Right forelimb (tissue), 1 donor: Measurements from ENCODE around the gene ITPRID1.

Source experiments
- DNase-seq: peaks from one replicate; pipeline ENCODE4 v3.0.0-alpha.2; 2018

Gene ITPRID1

GRCh38 chr7:31642681-31643115, 128.8 kb downstream of the ITPRID1 start:
- no peak for DNase-seq

GRCh38 chr7:31646942-31647341, 133.1 kb downstream of the ITPRID1 start:
- no peak for DNase-seq

GRCh38 chr7:31647511-31647910, 133.6 kb downstream of the ITPRID1 start:
- no peak for DNase-seq

DNA sequence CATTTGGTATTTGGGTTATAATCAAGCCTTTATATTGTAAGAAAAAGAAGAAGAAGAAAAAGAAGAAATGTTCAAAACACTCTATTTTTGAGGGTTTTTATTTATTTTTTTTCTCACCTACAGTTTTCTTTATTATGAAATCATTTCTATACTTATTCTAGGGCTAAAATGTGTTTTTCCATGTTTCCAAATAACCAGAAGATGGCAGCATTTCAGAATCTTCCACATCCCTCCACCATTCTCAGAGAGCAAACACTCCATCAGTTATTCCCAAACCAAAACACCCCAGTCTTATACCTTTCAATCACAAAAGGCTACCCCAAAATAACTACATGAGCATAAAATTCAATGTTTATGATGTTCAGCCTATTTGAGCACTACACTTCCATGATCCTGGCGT, 134.4 kb downstream of the ITPRID1 start:
- no peak for DNase-seq

- no peak for DNase-seq
Observed at GRCh38 chr7:31648880-31649279, 135.0 kb downstream of the ITPRID1 start.

DNA sequence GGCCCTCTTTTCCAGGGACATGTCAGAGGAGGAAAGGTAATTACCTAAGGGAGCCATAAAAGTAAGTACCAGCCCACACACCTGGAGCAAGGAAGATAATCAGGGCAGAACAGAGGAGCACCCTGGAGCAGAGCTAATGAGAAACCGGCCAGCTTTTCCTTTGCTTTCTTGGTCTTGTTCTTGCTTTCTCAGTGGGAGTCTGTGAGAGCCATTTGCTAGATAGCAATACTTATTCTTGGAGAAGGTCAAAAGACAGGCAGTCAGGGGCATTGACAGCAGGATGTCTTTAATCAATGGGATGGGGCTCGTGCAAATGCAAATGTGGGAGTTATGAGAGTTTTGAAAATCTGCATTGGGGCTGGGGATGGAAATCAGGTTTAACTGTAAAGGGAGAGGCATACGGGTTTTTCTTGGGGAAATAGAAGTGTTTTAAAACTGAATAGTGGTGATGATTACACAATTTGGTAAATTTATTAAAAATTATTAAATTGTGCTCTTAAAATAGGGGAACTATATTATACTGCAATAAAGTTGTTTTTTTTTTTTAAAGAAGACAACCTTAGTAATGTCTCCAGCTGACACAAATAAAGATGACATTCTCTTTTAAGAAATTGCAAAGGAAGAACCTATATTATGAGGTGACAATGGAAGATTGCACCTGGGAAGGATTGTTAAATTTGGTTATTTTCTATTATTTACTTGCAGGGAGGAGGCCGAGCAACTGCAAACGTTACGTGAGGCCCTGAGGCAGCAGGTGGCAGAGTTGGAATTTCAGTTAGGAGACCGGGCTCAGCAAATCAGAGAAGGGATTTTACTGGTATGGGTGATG, 137.6 kb downstream of the ITPRID1 start:
- DNase-seq = no peak

DNA sequence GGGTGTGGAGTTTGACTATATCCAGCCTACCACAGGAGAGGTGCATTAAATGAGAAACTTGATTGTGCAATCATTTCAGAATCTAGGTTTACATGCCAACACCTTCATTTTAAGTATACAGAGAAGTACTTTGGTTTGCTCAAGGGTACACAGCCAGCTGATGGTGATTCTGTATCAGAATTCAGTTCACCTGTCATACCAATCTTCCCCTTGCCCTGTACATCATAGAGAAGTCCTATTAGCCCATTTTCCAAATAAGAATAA, 138.1 kb downstream of the ITPRID1 start:
- DNase-seq = no peak

DNA sequence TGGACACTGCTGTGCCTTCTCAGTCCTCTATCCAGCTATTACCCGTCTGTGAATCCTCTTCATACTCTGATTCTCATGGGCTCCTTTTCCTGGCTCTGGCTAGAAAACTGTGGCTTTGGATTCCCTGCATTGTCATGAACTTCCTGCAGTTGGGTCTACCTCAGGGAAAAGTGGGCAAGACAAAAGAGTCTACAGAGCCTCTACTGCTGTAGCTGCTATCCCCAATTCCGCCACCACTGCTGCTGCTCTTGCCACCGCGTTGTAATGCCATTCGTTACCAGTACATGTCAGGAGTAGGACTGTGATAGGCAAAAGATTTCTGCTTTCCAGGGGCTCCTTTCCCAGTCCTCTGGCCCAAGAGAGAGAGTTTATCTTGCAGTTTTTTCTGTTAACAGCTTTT, 149.2 kb downstream of the ITPRID1 start:
- no peak for DNase-seq

- DNase-seq = no peak
Observed at GRCh38 chr7:31664890-31665289, 151.0 kb downstream of the ITPRID1 start.

- DNase-seq = no peak
Observed at GRCh38 chr7:31665546-31665945, 151.7 kb downstream of the ITPRID1 start.

DNA sequence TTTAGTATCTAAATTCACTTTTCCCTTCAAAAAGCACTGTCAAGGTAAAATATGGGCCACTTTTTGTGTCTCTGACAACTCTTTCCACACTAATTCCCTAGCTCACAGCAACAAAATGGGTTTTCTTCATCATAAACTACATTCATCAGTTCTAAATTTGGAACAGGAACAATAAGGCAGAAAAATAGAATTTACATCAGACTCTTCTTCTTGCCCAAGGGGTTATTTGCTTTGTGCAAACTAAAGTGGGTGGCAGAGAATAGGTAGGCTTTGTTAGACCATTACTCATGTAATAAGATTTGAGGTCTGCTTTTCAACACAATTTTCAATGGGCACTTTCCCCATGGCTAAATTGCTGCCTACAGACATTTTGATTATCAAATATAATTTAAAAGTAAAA, 155.6 kb downstream of the ITPRID1 start:
- DNase-seq = no peak

GRCh38 chr7:31679574-31680305, 165.8 kb downstream of the ITPRID1 start:
- no peak for DNase-seq

- no peak for DNase-seq
Observed at GRCh38 chr7:31683445-31684225, 169.7 kb downstream of the ITPRID1 start.

DNA sequence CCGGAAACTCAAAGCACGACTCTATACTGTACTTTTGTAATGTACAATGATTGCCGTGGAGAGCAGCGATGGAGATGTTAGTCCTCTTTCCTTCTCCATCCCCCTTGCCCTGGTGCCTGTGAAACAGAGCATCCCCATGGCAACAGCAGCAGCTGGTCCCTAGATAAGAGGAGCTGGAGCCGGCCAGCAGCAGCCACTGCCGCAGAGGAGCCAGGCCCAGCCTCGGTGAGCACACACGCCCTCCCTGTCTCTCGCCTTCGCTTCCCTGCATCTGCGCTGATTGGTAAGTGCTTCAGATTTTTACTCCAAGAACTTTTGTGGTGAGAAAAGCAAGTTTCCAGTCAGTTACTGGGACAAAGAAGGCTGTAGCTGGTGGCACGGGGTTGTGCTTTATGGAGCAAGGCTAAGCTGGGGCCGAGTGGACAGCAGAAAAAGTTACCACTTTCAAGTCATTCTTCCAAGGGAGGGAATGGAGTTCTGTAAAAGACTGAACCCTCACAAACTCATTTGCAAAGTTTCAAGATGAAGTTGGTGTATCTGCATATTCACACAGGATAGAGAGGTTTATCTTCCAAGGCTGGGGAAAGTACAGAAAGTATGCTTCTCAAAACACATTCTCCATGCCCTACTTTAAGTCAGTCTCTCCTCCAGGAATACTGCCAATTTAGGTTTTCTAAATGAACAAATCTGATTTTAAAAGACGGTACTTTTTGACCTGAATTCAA, 173.3 kb downstream of the ITPRID1 start, which contains the start of gene PPP1R17:
TSS of gene PPP1R17 (plus strand) at position 192 of the 725 bp plus-strand sequence. CDS start 5,227 bp downstream, outside the sequence.
- DNase-seq = no peak

- no peak for DNase-seq
Observed at GRCh38 chr7:31688372-31688771, 174.5 kb downstream of the ITPRID1 start.

DNA sequence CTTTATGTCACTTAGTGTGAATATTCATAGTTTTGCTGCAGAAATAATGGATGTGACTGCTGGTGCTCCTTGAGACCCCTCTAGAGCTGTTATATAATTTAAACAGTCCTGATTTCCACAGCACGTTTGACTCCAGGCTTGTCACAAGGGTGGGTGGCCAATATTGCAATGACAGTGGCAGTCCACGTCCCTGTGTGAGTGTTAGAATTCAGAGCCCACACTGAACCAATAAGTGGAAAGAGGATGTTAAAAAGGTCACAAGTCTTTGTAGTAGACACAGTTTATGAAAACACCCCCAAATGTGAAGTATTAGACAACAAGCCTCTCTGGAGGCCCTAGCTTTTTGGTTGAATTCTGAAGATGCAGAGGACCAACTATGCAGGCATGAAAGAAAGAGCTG, 175.1 kb downstream of the ITPRID1 start:
- DNase-seq = no peak

GRCh38 chr7:31690935-31691334, 177.0 kb downstream of the ITPRID1 start:
- DNase-seq = no peak

DNA sequence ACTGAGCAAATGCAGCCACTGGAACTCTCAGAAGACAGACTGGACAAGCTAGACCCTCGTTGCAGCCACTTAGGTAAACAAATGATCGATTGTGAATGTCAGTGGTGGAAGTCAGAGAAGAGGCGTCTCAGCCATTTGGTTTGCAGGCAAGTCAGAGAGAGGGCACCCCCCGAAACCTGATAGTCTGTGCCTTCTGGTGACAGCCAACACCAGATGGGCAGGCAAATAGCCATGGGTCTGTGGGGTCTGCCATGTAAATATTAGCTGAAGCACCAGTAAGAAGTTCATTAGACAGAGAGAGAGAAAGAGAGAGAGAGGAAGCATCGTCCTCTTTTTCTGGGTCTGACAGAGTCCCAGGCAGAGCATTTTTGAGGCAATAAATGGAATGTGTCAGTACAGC, 178.6 kb downstream of the ITPRID1 start:
- DNase-seq = no peak

DNA sequence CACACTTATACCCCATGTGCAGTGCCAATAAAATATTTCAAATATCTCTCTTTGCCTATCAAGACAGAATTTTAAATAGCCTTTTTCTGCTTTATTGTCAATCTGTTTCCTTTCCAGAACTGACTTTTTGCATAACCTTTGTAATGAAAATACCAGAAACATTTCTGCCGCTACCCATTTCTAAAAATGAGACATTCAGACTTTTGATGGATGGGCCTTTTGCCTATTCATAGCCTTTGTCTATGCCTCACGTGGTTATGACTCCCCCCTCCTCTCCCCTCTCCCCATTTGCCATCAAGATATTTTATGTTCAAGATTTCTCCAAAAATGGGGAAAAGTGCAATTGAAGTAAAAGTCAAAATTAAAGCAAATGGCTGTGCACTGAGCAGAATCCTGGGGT, 179.0 kb downstream of the ITPRID1 start:
- DNase-seq = no peak

DNA sequence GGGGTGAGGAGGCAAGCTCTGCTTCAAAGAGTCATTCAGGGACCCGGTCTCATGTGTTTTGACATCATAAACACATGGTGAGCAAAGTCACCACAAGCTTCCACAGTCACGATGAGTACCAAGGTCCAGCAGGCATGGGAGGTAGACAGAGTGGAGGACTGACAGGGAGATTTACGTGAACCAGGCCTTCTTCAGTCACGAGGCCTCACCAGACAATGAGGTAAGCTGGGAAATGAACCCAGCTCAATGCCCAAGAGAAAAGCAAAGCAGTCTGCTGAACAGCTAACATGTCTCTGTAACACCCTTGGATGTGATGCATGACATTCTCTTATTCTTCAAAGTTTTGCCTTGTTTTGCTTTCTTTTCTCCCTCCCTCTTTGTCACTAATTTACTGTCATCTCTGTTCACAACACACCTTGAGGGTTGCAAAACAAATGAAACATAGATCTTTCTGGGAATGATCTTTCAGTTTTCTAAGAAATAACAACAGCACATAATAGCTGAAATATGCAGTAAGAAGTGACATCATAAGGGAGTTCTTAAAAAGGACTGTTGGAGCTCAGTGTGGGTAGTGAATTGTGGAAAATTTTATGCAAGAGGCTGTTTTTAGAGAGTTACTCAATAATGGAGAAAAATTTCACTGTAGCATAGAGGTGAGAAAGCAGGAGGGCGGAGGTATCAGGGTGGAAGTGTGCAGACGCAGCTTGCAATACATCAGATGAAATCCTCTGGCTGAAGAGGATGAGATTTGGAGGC, 182.1 kb downstream of the ITPRID1 start:
- no peak for DNase-seq

DNA sequence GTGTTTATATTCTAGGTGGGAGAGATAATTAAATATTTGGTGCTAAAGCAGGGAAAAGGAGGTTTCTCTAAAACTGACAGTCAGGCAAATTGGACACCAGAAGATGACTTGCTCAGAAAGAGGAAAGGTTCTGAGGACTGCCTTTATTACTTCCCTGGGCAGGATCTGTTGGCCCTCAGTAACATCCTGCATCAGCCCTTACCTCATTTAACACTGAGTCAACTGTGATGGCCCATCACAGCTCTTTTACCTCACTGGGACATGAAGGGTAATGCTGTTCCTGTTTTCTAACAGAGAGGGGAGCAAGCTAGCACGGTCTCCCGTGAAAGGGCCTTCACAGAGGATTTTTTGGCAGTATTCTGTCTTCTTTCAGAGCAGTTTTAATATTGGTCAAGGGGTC, 185.2 kb downstream of the ITPRID1 start:
- no peak for DNase-seq

GRCh38 chr7:31702354-31702753, 188.5 kb downstream of the ITPRID1 start:
- no peak for DNase-seq
